ENCODE data around the gene NBPF1. TPM values are rescaled to one million over a fixed set of nuclear protein-coding genes. Genes with fewer than 3 reads are reported as not detected.
"Not testable (repeated sequence)": the region's sequence is repeated elsewhere in the genome, so short reads cannot be mapped to it uniquely, and the experiment has no call there.

NBPF1 gene
- total and polyA plus RNA-seq, 2 donors (not counting 3 experiments of a cell fraction or from before 2014, with no cell fraction given) = 23.0 to 58.4 TPM

DNA sequence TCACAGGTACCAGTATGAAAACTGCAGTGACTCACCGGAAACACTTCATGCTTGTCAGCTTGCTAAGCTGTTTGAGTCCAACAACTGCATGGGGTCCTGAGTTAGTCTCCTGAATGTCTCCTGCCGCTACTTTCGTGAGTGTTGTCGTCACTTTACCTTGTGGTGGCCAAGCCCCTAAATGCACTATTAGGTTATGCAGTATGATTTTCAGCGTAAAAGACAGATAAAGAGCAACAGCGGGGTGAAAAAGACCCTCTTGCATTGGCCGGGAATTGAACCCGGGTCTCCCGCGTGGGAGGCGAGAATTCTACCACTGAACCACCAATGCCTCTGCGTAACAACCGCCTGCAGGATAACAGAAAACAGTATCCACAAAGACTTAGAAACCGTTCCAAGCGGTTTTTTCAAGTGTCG is 67.7 kb downstream of the NBPF1 start:
- H3K36me3 ChIP-seq (ENCODE audit: control insufficient read depth in 2 of 2, extremely low read depth in 1 of 2, insufficient read depth in 2 of 2, low read length in 2 of 2); H3K79me2 ChIP-seq (ENCODE audit: control insufficient read depth, insufficient read depth, low read length); intact Hi-C loops (cut with micrococcal nuclease); POLR2A ChIA-PET; H3K9me1 ChIP-seq (replicated peaks; ENCODE audit: control insufficient read depth, extremely low read depth, insufficient read depth, low read length); H3K4me1 ChIP-seq (ENCODE audit: control insufficient read depth, extremely low read depth, insufficient read depth, low read length); H4K20me1 ChIP-seq (replicated peaks; ENCODE audit: control insufficient read depth, extremely low read depth, insufficient read depth, low read length); H3K27me3 ChIP-seq (ENCODE audit: control insufficient read depth in 2 of 2, insufficient read depth in 2 of 2, low read length in 2 of 2); H3K27ac ChIP-seq (ENCODE audit: insufficient read depth, low read depth, low read length); H3K9ac ChIP-seq (replicated peaks; ENCODE audit: extremely low read depth, insufficient read depth, low read length); H3K4me2 ChIP-seq (ENCODE audit: insufficient read depth, low read length); CTCF ChIA-PET; H2AFZ ChIP-seq (ENCODE audit: low read depth, low read length); H3K4me3 ChIP-seq (replicated peaks in 1 of 3; ENCODE audit: insufficient read depth in 1 of 3, low read depth in 1 of 3, low read length in 3 of 3); dilution Hi-C loops (cut with MboI; ENCODE audit: extremely low pct_ligation_motif_present, low sequenced_read_pairs); H3K9me3 ChIP-seq (replicated peaks; ENCODE audit: control insufficient read depth, insufficient read depth, low read length): not testable (repeated sequence)
- peak; percentile 39 for DNase-seq (ENCODE audit: low read depth, low spot score)
- FAIRE-seq = peak; percentile 31
- TSS peak; percentile 100 for BruUV-seq (replicated peaks)

DNA sequence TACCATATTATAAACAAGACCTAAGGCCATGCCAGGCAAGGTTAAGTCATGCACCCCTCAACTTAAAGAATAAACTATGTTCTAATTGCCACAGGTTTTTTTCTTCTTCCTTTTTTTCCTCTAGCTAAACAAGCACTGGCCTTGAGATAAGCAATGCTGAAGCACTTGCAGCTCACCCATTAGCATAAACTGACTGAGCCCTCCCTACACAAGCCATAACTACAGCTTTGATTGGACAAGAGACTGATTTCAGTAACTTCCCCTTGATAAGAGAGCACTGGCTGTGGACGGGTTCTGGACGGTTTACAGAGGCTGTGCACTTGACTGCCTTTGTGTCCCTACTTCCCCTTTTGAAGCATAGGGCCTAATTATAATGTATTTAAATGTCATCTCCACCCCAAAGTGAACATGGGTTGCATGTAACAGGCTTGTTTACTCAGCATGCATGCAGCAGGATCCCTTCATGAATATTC is 72.9 kb downstream of the NBPF1 start:
- H3K36me3 ChIP-seq (ENCODE audit: control insufficient read depth in 2 of 2, extremely low read depth in 1 of 2, insufficient read depth in 2 of 2, low read length in 2 of 2); H3K4me1 ChIP-seq (ENCODE audit: control insufficient read depth, extremely low read depth, insufficient read depth, low read length); BruUV-seq (replicated peaks); intact Hi-C loops (cut with micrococcal nuclease); dilution Hi-C loops (cut with MboI; ENCODE audit: extremely low pct_ligation_motif_present, low sequenced_read_pairs); H3K4me2 ChIP-seq (ENCODE audit: insufficient read depth, low read length); DNase-seq (ENCODE audit: low read depth, low spot score); FAIRE-seq; H2AFZ ChIP-seq (ENCODE audit: low read depth, low read length); H3K9me3 ChIP-seq (replicated peaks; ENCODE audit: control insufficient read depth, insufficient read depth, low read length); POLR2A ChIA-PET; H3K27ac ChIP-seq (ENCODE audit: insufficient read depth, low read depth, low read length); H4K20me1 ChIP-seq (replicated peaks; ENCODE audit: control insufficient read depth, extremely low read depth, insufficient read depth, low read length); CTCF ChIA-PET; H3K9ac ChIP-seq (replicated peaks; ENCODE audit: extremely low read depth, insufficient read depth, low read length); H3K79me2 ChIP-seq (ENCODE audit: control insufficient read depth, insufficient read depth, low read length); H3K9me1 ChIP-seq (replicated peaks; ENCODE audit: control insufficient read depth, extremely low read depth, insufficient read depth, low read length); H3K27me3 ChIP-seq (ENCODE audit: control insufficient read depth in 2 of 2, insufficient read depth in 2 of 2, low read length in 2 of 2); H3K4me3 ChIP-seq (replicated peaks in 1 of 3; ENCODE audit: insufficient read depth in 1 of 3, low read depth in 1 of 3, low read length in 3 of 3): not testable (repeated sequence)

DNA sequence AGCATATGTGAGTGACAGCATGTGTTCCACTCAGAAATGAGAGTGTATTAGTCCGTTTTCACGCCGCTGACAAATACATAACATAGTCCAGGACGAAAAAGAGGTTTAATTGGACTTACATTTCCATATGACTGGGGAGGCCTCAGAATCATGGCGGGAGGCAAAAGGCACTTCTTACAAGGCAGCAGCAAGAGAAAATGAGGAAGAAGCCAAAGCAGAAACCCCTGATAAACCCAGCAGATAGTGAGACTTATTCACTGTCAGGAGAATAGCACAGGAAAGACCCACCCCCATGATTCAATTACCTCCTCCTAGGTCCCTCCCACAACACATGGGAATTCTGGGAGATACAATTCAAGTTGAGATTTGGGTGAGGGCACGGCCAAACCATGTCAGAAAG is 75.8 kb downstream of the NBPF1 start:
- H2AFZ ChIP-seq (ENCODE audit: low read depth, low read length); DNase-seq (ENCODE audit: low read depth, low spot score); H3K9me1 ChIP-seq (replicated peaks; ENCODE audit: control insufficient read depth, extremely low read depth, insufficient read depth, low read length); BruUV-seq (replicated peaks); FAIRE-seq; intact Hi-C loops (cut with micrococcal nuclease); H3K4me1 ChIP-seq (ENCODE audit: control insufficient read depth, extremely low read depth, insufficient read depth, low read length); H3K9me3 ChIP-seq (replicated peaks; ENCODE audit: control insufficient read depth, insufficient read depth, low read length); H3K36me3 ChIP-seq (ENCODE audit: control insufficient read depth in 2 of 2, extremely low read depth in 1 of 2, insufficient read depth in 2 of 2, low read length in 2 of 2); CTCF ChIA-PET; H3K4me2 ChIP-seq (ENCODE audit: insufficient read depth, low read length); H4K20me1 ChIP-seq (replicated peaks; ENCODE audit: control insufficient read depth, extremely low read depth, insufficient read depth, low read length); dilution Hi-C loops (cut with MboI; ENCODE audit: extremely low pct_ligation_motif_present, low sequenced_read_pairs); POLR2A ChIA-PET; H3K27ac ChIP-seq (ENCODE audit: insufficient read depth, low read depth, low read length); H3K79me2 ChIP-seq (ENCODE audit: control insufficient read depth, insufficient read depth, low read length); H3K4me3 ChIP-seq (replicated peaks in 1 of 3; ENCODE audit: insufficient read depth in 1 of 3, low read depth in 1 of 3, low read length in 3 of 3); H3K9ac ChIP-seq (replicated peaks; ENCODE audit: extremely low read depth, insufficient read depth, low read length): not testable (repeated sequence)
- peaks cover 8 to 12% of the 10 kb centered on the region in 2 experiments for H3K27me3 ChIP-seq (ENCODE audit: control insufficient read depth in 2 of 2, insufficient read depth in 2 of 2, low read length in 2 of 2)

DNA sequence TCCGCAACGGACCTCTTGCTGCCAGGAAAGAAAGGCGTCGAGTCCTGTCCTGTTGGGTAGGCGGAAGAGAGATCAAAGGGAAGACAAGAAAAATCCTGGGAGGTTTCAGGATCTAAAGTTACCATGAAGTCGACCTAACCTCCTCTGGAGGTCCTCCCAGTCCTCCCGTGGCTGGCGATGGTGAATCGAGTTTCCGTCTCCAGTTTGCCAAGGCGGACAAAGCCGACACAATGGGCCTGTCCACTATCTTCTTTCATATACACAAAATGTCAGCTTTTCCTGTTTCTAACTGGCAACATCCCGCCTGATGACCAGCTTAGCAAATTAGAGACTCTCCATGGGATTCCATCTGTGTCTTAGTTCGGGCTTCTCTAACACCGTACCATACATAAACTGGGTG is 76.6 kb downstream of the NBPF1 start:
- H3K9ac ChIP-seq (replicated peaks; ENCODE audit: extremely low read depth, insufficient read depth, low read length); BruUV-seq (replicated peaks); H3K27ac ChIP-seq (ENCODE audit: insufficient read depth, low read depth, low read length); H3K36me3 ChIP-seq (ENCODE audit: control insufficient read depth in 2 of 2, extremely low read depth in 1 of 2, insufficient read depth in 2 of 2, low read length in 2 of 2); H3K79me2 ChIP-seq (ENCODE audit: control insufficient read depth, insufficient read depth, low read length); DNase-seq (ENCODE audit: low read depth, low spot score); FAIRE-seq; POLR2A ChIA-PET; CTCF ChIA-PET; dilution Hi-C loops (cut with MboI; ENCODE audit: extremely low pct_ligation_motif_present, low sequenced_read_pairs); H2AFZ ChIP-seq (ENCODE audit: low read depth, low read length); H3K9me1 ChIP-seq (replicated peaks; ENCODE audit: control insufficient read depth, extremely low read depth, insufficient read depth, low read length); H3K9me3 ChIP-seq (replicated peaks; ENCODE audit: control insufficient read depth, insufficient read depth, low read length); H3K4me1 ChIP-seq (ENCODE audit: control insufficient read depth, extremely low read depth, insufficient read depth, low read length); H3K4me3 ChIP-seq (replicated peaks in 1 of 3; ENCODE audit: insufficient read depth in 1 of 3, low read depth in 1 of 3, low read length in 3 of 3); H3K4me2 ChIP-seq (ENCODE audit: insufficient read depth, low read length); H4K20me1 ChIP-seq (replicated peaks; ENCODE audit: control insufficient read depth, extremely low read depth, insufficient read depth, low read length); intact Hi-C loops (cut with micrococcal nuclease): not testable (repeated sequence)
- peaks cover 14% of the 10 kb centered on the region in 2 experiments for H3K27me3 ChIP-seq (ENCODE audit: control insufficient read depth in 2 of 2, insufficient read depth in 2 of 2, low read length in 2 of 2)
